Skin of body (tissue), 2 donors: Measurements from ENCODE around the gene POLDIP3. TPM values are rescaled to one million over a fixed set of nuclear protein-coding genes. Genes with fewer than 3 reads are reported as not detected.
"Not testable (repeated sequence)": the region's sequence is repeated elsewhere in the genome, so short reads cannot be mapped to it uniquely, and the experiment has no call there.

ENCODE experiments used
- DNase-seq: peaks from one replicate; lab custom pipeline; 2025; lab: John Stamatoyannopoulos, UW
- total RNA-seq: library from RNA; depleted of rRNA; stranded (reverse); fragments of >200 nt; gene quantifications from one replicate; pipeline ENCODE4 v1.2.3, GENCODE V29; 2014

Gene POLDIP3
- total RNA-seq, 1 donor from 2014 or later: 26.9 TPM

- DNase-seq: no peak
Measured at GRCh38 chr22:42619261-42620063, 4.8 kb upstream of the POLDIP3 start.

GRCh38 chr22:42617155-42617983 is 2.7 kb upstream of the POLDIP3 start:
- no peak for DNase-seq

GRCh38 chr22:42615860-42616175 is 1.1 kb upstream of the POLDIP3 start:
- peak; percentile 75 for DNase-seq

GRCh38 chr22:42615092-42615859 is 593 bp upstream of the POLDIP3 start:
- DNase-seq: peak; percentile 98

- DNase-seq: no peak
Measured at GRCh38 chr22:42613872-42614301, 796 bp downstream of the POLDIP3 start.

GRCh38 chr22:42612336-42612735 is 2.3 kb downstream of the POLDIP3 start:
- DNase-seq: no peak

- DNase-seq: no peak
Measured at GRCh38 chr22:42611051-42611450, 3.6 kb downstream of the POLDIP3 start.

- no peak for DNase-seq
Measured at GRCh38 chr22:42610186-42610585, 4.5 kb downstream of the POLDIP3 start.

- DNase-seq: peak; percentile 22
Measured at GRCh38 chr22:42608823-42609361, 5.8 kb downstream of the POLDIP3 start.

GRCh38 chr22:42608136-42608822 is 6.4 kb downstream of the POLDIP3 start:
- no peak for DNase-seq

GRCh38 chr22:42607641-42608040 is 7.0 kb downstream of the POLDIP3 start:
- not testable (repeated sequence) for DNase-seq

- DNase-seq: no peak
Measured at GRCh38 chr22:42604403-42604802, 10.3 kb downstream of the POLDIP3 start.

GRCh38 chr22:42603427-42603826 is 11.3 kb downstream of the POLDIP3 start:
- no peak for DNase-seq

GRCh38 chr22:42602470-42602869 is 12.2 kb downstream of the POLDIP3 start:
- DNase-seq: no peak

GRCh38 chr22:42601879-42602465 is 12.7 kb downstream of the POLDIP3 start:
- DNase-seq: no peak

- no peak for DNase-seq
Measured at GRCh38 chr22:42596863-42597530, 17.7 kb downstream of the POLDIP3 start.

GRCh38 chr22:42596336-42596735 is 18.3 kb downstream of the POLDIP3 start:
- no peak for DNase-seq

GRCh38 chr22:42595434-42595833 is 19.2 kb downstream of the POLDIP3 start:
- no peak for DNase-seq

GRCh38 chr22:42591987-42592386 is 22.7 kb downstream of the POLDIP3 start:
- no peak for DNase-seq

GRCh38 chr22:42587588-42588175 is 27.0 kb downstream of the POLDIP3 start:
- DNase-seq: no peak
